ENCODE measurements around the gene COX7A1. TPM values are rescaled to one million over a fixed set of nuclear protein-coding genes. Genes with fewer than 3 reads are reported as not detected.
A peak's percentile ranks its signal among the peaks of the same experiment; 100 is the strongest.

COX7A1 gene
- total RNA-seq, 1 donor = 8.3 TPM

- no peak for TF ChIP-seq CTCF (IDR thresholded peaks at IDR 0.05; ENCODE audit: extremely low read depth, low read depth, low read length)
- Histone ChIP-seq H3K4me1 (ENCODE audit: insufficient read depth, low read length) (peaks cover 16% of the 10 kb centered on the region), H3K9me3 (ENCODE audit: low read depth, low read length) (no peaks in the 10 kb centered on the region), H3K27ac (ENCODE audit: low read depth, low read length) (peak overlapping the region; percentile 43), H3K79me2 (ENCODE audit: insufficient read depth, low read length) (peaks cover 38% of the 10 kb centered on the region), H3K4me2 (ENCODE audit: insufficient read depth, low read length) (peak overlapping the region; percentile 87), H2AFZ (ENCODE audit: low read length) (peak overlapping the region; percentile 72), H3K4me3 (ENCODE audit: insufficient read depth, low read length) (peak overlapping the region; percentile 97), H4K20me1 (ENCODE audit: insufficient read depth, low read length) (peaks cover 6% of the 10 kb centered on the region), H3K27me3 (ENCODE audit: insufficient read depth, low read length) (no peaks in the 10 kb centered on the region), H3K36me3 (ENCODE audit: insufficient read depth, low read length) (peaks cover 33% of the 10 kb centered on the region)
- no peak for DNase-seq (ENCODE audit: insufficient read length, low spot score, missing footprints)
Measured at GRCh38 chr19:36116344-36116637, 36.0 kb downstream of the COX7A1 start.

GRCh38 chr19:36115453-36116343 lies 36.5 kb downstream of the COX7A1 start, which contains the start of gene TBCB:
TSS of gene TBCB (plus strand) at chr19:36115468. CDS start at chr19:36115561, 93 bp downstream.
- Histone ChIP-seq H2AFZ (ENCODE audit: low read length) (peak within 1 kb of the TSS; percentile 97), H3K9me3 (ENCODE audit: low read depth, low read length) (no peaks in the 10 kb centered on the region), H3K36me3 (ENCODE audit: insufficient read depth, low read length) (peaks cover 33% of the 10 kb centered on the region), H3K4me1 (ENCODE audit: insufficient read depth, low read length) (peaks cover 16% of the 10 kb centered on the region), H3K4me2 (ENCODE audit: insufficient read depth, low read length) (peak within 1 kb of the TSS; percentile 99), H3K4me3 (ENCODE audit: insufficient read depth, low read length) (peak within 1 kb of the TSS; percentile 97), H3K79me2 (ENCODE audit: insufficient read depth, low read length) (peaks cover 38% of the 10 kb centered on the region), H3K27ac (ENCODE audit: low read depth, low read length) (peak within 1 kb of the TSS; percentile 87), H3K27me3 (ENCODE audit: insufficient read depth, low read length) (no peaks in the 10 kb centered on the region), H4K20me1 (ENCODE audit: insufficient read depth, low read length) (peaks cover 6% of the 10 kb centered on the region)
- no peak for TF ChIP-seq CTCF (IDR thresholded peaks at IDR 0.05; ENCODE audit: extremely low read depth, low read depth, low read length)
- no peak for DNase-seq (ENCODE audit: insufficient read length, low spot score, missing footprints)

GRCh38 chr19:36114721-36115452 lies 37.4 kb downstream of the COX7A1 start, which contains the start of gene POLR2I:
TSS of gene POLR2I (minus strand) at chr19:36114875. CDS start at chr19:36114856, 19 bp downstream.
- no peaks in the 10 kb centered on the region for H3K27me3 ChIP-seq (ENCODE audit: insufficient read depth, low read length)
- peaks cover 37% of the 10 kb centered on the region for H3K79me2 ChIP-seq (ENCODE audit: insufficient read depth, low read length)
- peak within 1 kb of the TSS; percentile 97 for H3K4me3 ChIP-seq (ENCODE audit: insufficient read depth, low read length)
- H3K4me2 ChIP-seq (ENCODE audit: insufficient read depth, low read length) = peak within 1 kb of the TSS; percentile 99
- H3K4me1 ChIP-seq (ENCODE audit: insufficient read depth, low read length) = peaks cover 16% of the 10 kb centered on the region
- peak; percentile 100 for DNase-seq (ENCODE audit: insufficient read length, low spot score, missing footprints)
- H4K20me1 ChIP-seq (ENCODE audit: insufficient read depth, low read length) = no peaks in the 10 kb centered on the region
- no peaks in the 10 kb centered on the region for H3K9me3 ChIP-seq (ENCODE audit: low read depth, low read length)
- peak within 1 kb of the TSS; percentile 97 for H2AFZ ChIP-seq (ENCODE audit: low read length)
- peaks cover 27% of the 10 kb centered on the region for H3K36me3 ChIP-seq (ENCODE audit: insufficient read depth, low read length)
- peak within 1 kb of the TSS; percentile 87 for H3K27ac ChIP-seq (ENCODE audit: low read depth, low read length)
- no peak for TF ChIP-seq CTCF (IDR thresholded peaks at IDR 0.05; ENCODE audit: extremely low read depth, low read depth, low read length)

All from osteoblast (primary cell).